T-helper 1 cell (primary cell): ENCODE measurements around the gene REM1.
"Not testable (repeated sequence)": the region's sequence is repeated elsewhere in the genome, so short reads cannot be mapped to it uniquely, and the experiment has no call there.

ENCODE experiments used
- DNase-seq, 5 donors: peaks; one replicate each; pipeline ENCODE4 v3.0.0-alpha.2; 2012 to 2020
- total RNA-seq, 4 donors: gene quantifications; one replicate each; lab custom pipeline; 2026; lab: John Stamatoyannopoulos, UW

The REM1 gene, protein sequence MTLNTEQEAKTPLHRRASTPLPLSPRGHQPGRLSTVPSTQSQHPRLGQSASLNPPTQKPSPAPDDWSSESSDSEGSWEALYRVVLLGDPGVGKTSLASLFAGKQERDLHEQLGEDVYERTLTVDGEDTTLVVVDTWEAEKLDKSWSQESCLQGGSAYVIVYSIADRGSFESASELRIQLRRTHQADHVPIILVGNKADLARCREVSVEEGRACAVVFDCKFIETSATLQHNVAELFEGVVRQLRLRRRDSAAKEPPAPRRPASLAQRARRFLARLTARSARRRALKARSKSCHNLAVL
- 0 reads per million in 4 donors for total RNA-seq

- no peak for DNase-seq
These were observed at the start of gene REM1, which contains the start of gene DEFB124 for GRCh38 chr20:31474758-31475427. REM1 (plus strand) TSS chr20:31475288; CDS start chr20:31476446, 1,158 bp downstream. DEFB124 (minus strand) TSS chr20:31475127; CDS start chr20:31473013, 2,114 bp downstream.

- DNase-seq = no peak
These were observed 49.3 kb upstream of the REM1 start for GRCh38 chr20:31425797-31426196.

DNA sequence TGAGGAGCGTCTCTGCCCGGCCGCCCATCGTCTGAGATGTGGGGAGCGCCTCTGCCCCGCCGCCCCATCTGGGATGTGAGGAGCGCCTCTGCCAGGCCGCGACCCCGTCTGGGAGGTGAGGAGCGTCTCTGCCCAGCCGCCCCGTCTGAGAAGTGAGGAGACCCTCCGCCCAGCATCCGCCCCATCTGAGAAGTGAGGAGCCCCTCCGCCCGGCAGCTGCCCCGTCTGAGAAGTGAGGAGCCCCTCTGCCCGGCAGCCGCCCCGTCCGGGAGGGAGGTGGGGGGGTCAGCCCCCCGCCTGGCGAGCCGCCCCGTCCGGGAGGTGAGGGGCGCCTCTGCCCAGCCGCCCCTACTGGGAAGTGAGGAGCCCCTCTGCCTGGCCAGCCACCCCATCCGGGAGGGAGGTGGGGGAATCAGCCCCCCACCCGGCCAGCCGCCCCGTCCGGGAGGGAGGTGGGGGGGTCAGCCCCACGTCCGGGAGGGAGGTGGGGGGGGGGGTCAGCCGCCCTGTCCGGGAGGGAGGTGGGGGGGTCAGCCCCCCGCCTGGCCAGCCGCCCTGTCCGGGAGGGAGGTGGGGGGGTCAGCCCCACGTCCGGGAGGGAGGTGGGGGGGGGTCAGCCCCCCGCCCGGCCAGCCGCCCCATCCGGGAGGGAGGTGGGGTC, 48.1 kb upstream of the REM1 start:
- DNase-seq = not testable (repeated sequence)

DNA sequence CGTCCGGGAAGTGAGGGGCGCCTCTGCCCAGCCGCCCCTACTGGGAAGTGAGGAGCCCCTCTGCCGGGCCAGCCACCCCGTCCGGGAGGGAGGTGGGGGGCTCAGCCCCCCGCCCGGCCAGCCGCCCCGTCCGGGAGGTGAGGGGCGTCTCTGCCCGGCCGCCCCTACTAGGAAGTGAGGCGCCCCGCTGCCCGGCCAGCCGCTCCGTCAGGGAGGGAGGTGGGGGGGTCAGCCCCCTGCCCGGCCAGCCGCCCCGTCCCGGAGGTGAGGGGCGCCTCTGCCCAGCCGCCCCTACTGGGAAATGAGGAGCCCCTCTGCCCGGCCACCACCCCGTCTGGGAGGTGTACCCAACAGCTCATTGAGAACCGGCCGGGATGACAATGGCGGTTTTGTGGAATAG, 47.5 kb upstream of the REM1 start:
- DNase-seq = not testable (repeated sequence)

GRCh38 chr20:31430568-31431115, 44.4 kb upstream of the REM1 start:
- no peak for DNase-seq

DNA sequence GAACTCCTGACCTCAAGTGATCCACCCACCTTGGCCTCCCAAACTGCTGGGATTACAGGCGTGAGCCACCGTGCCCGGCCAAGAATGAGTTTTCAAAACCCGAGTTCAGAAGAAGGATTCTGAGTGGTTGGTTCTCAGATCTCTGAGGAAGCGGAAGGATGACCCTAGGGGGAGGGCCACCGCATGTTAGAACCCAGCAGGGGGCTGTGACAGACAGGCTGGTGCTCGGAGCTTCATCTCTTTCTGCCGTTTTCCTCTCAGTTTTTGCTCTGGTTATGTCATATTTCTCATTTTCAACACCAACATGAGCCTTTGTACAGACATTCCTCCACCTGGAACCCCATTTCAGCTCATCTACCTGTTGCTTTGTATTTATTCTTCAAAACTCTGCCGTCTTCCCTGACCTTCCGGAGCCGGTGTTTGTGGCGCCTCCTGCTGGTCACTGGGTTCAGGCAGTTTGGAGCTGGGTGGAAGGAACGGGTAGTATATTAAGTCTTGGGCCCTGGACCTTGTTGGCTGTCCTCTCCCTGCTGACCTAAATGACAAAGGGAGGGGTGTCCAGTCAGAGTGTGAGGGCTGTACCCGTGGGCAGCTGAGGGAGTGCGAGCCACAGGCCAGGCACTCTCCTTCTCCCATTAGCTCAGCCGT, 35.0 kb upstream of the REM1 start, which contains the start of gene DEFB123:
TSS of gene DEFB123 (plus strand) at position 621 of the 648 bp plus-strand sequence. CDS start 67 bp downstream, outside the sequence.
- no peak for DNase-seq

DNA sequence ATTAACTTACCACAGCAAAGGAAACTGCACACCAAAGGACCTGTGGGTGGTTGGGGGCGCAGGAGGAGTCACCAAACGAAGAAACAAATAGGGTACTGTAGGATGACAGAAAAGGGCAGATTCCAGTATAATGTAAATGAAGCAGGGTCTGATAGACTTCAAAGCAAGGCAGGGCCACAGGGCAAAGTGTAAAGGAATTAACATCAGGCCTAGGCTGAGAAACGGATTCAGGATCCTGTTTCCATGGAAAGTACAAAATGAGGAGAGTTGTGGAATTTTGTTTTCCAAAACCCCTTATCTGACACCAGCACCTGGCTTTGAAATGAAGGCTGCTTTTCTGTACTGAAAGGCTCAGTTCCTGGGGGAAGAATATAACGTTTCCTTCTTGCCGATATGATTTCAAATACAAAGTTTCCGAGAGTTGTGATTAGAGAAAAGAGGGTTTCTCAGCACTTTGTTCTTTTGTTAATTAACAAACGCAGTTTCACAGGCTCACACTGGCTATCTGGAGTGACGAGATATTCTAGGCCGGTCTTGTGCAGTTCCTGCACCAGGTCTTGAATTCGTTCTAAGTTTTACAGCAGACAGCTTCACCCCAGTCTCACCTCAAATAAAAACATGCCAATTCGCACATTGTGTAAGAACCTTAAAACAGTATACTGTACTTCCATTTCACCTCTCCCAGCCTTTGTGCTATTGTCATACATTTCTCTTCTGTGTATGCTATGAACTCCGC, 28.8 kb upstream of the REM1 start:
- DNase-seq = no peak

DNA sequence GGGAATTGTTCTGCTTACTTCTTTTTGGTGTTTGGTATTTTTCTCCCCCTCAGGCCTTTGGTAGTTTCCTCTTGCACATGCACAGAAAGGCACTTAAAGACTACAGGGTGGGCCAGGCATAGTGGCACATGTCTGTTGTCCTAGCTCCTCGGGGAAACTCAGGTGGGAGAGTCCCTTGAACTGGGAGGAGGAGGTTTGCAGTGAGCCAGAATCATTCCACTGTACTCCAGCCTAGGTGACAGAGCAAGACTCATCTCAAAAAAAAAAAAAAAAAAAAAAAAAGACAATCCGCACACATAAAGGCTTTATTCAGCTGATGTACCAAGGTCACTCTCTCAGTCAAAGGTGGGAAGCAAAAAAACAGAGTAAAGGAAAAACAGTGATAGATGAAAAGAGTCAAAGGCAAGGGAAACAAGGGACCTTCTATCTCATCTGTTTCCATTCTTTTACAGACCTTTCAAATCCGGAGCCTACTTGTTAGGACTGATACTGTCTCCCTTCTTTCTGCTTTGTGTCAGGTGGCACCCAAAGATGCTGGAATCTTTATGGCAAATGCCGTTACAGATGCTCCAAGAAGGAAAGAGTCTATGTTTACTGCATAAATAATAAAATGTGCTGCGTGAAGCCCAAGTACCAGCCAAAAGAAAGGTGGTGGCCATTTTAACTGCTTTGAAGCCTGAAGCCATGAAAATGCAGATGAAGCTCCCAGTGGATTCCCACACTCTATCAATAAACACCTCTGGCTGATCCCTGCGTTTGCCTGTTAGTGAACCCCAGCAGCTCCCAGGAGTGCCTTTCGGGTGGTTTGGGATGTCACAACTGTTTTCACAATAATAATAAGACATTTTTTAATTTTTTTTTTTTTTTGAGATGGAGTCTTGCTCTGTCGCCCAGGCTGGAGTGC, 25.3 kb upstream of the REM1 start:
- no peak for DNase-seq

DNA sequence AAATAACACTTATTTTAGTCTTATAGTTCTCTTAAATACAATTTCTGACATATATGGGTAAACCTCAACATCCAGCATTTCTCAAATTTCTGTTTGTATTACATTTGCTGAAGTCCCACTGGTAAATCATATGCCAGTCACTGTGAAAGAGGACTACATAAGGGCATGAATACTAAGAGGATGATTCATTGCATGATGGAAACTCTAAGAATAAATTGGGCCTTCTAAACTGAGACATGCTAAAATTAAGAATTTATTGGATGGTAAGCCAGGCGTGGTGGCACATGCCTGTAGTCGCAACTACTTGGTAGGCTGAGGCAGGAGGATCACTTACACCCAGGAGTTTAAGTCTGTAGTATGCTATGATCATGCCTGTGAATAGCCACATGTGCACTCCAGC, 22.5 kb upstream of the REM1 start:
- DNase-seq = no peak

DNA sequence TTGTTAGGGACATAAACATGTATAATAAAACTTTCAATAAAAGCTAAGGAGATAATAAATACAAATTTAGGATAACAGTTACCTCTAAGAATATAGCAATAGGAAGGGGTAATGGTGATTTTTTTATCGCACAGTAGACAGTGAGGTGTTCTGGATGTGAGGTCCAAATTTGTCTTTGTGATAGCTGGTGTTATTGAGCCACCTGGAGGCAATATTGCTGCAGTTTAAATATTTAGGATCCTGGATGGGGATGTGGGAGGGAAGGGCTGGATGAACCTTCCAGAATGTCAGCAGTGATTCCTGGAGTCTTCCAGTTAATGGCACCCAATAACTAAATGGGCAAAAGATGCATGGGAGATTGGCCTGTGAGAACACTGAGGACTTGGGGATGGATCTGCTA, 20.7 kb upstream of the REM1 start:
- DNase-seq = no peak

DNA sequence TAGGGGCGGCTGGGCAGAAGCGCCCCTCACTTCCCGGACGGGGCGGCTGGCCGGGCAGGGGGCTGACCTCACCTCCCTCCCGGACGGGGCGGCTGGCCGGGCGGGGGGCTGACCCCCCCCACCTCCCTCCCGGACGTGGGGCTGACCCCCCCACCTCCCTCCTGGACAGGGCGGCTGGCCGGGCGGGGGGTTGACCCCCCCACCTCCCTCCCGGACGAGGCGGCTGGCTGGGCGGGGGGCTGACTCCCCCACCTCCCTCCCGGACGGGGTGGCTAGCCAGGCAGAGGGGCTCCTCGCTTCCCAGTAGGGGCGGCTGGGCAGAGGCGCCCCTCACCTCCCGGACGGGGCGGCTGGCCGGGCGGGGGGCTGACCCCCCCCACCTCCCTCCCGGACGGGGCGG, 4.1 kb upstream of the REM1 start:
- not testable (repeated sequence) for DNase-seq

- no peak for DNase-seq
These were observed 2.4 kb upstream of the REM1 start for GRCh38 chr20:31472395-31473330.

- no peak for DNase-seq
These were observed 1.6 kb upstream of the REM1 start for GRCh38 chr20:31473331-31474096.

DNA sequence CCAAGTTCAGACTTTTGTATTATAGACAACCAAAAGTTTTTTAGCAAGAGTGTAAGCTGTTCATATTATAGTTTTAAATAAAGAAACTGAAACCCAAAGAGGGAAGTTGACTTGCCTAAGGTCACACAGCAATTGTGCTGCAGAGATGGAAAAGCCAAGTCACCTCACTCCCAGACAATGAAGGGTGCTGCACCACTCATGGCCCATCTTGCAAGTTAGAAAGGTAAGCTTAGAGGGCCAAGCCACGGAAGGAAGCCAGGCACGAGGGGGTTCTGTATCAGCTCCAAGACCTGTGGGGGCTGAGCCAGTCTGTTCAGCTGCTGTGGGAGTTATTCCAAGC, 1.0 kb upstream of the REM1 start:
- DNase-seq = no peak

- no peak for DNase-seq
These were observed 595 bp downstream of the REM1 start for GRCh38 chr20:31475472-31476293.

GRCh38 chr20:31476294-31476585, 1.2 kb downstream of the REM1 start:
- DNase-seq = no peak

DNA sequence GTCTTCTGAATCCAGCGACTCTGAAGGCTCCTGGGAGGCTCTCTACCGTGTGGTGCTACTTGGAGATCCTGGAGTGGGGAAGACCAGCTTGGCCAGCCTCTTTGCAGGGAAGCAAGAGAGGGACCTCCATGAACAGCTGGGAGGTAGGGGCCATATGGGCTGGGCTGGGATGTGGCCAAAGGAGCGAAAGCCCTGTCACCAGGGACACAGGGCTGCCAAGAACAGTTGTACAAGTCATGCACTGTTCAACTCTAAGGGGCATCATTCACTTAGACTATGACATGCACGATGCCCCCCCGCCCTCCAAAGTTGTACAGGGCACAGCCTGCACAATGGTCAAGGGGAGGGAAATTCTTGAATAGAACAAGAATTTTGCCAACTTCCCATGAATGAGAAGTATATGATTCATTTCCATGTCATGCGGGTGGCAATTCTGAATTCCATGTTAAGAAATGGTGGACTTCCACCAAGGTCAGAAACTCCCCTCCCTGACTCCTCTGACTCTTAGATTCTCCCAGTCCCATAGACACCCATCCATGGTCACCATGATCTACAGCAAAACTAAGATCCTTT, 1.6 kb downstream of the REM1 start:
- DNase-seq = no peak

DNA sequence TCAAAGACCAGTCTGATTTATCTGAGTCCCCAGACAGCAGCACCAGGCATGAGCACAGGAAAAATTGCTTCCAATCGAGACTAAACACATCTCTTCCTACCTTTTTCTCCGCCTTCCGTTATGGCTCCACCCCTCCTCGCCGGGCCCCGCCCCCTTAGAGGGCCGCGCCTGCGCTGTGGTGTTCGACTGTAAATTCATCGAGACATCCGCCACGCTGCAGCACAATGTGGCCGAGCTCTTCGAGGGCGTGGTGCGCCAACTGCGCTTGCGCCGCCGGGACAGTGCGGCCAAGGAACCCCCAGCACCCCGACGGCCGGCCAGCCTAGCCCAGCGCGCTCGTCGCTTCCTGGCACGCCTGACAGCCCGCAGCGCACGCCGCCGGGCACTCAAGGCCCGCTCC, 8.9 kb downstream of the REM1 start:
- DNase-seq = no peak
